ENCODE data around the gene ATP9A. TPM values are rescaled to one million over a fixed set of nuclear protein-coding genes. Genes with fewer than 3 reads are reported as not detected.

Gene ATP9A
- total RNA-seq, 4 donors from 2014 or later, result 14.8 to 23.7 (median 18.7) TPM

DNA sequence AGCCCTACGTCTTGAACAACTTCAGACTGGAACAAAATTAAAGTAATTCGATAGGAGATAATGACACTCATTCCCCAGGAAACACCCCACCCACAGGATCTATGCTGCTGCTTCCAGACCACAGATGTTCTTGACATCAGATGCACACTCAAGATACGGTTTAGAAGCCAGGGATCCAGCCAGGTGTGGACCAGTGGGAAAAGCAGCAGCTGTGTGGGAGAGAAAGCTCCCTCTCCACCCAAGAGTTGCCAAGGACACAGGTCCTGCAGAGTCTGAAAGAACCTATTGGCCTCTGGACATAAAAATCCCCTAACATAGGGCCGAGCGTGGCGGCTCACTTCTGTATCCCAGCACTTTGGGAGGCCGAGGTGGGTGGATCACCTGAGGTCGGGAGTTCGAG is 133.9 kb downstream of the ATP9A start:
- Histone ChIP-seq H3K4me1 (peaks cover 23% of the 10 kb centered on the region), H3K4me3 (no peak overlapping the region), H3K27me3 (no peaks in the 10 kb centered on the region), H3K36me3 (peaks cover 10% of the 10 kb centered on the region), H3K9me3 (no peaks in the 10 kb centered on the region), H3K27ac (no peak overlapping the region)
- TF ChIP-seq POLR2A (IDR thresholded peaks at IDR 0.05), result no peak
- TF ChIP-seq POLR2AphosphoS5 (IDR thresholded peaks at IDR 0.05), result no peak
- TF ChIP-seq, protein P1, sequence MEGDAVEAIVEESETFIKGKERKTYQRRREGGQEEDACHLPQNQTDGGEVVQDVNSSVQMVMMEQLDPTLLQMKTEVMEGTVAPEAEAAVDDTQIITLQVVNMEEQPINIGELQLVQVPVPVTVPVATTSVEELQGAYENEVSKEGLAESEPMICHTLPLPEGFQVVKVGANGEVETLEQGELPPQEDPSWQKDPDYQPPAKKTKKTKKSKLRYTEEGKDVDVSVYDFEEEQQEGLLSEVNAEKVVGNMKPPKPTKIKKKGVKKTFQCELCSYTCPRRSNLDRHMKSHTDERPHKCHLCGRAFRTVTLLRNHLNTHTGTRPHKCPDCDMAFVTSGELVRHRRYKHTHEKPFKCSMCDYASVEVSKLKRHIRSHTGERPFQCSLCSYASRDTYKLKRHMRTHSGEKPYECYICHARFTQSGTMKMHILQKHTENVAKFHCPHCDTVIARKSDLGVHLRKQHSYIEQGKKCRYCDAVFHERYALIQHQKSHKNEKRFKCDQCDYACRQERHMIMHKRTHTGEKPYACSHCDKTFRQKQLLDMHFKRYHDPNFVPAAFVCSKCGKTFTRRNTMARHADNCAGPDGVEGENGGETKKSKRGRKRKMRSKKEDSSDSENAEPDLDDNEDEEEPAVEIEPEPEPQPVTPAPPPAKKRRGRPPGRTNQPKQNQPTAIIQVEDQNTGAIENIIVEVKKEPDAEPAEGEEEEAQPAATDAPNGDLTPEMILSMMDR (IDR thresholded peaks at IDR 0.05), result no peak
- no peak for TF ChIP-seq EP300 (IDR thresholded peaks at IDR 0.05)
- WGBS, result 85% methylated on average over 9 of the region's 9 CpGs
- DNase-seq (ENCODE audit: low spot score in 2 of 2), result no peak

DNA sequence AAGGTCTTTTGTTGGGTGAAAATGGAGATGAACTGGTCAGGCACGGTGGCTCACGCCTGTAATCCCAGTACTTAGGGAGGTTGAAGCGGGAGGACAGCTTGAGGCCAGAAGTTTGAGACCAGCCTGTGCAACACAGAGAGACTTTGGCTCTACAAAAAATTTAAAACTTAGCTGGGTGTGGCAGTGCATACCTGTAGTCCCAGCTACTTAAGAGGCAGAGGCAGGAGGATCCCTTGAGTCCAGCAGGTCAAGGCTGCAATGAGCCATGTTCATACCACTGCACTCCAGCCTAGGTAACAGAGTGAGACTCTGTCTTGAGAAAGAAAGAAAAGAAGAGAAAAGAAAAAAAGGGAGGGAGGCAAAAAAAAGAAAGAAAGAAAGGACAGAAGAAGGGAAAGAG is 134.8 kb downstream of the ATP9A start:
- WGBS, result 96% methylated on average over 3 of the region's 3 CpGs
- DNase-seq (ENCODE audit: low spot score in 2 of 2), result no peak
- peaks cover 23% of the 10 kb centered on the region for H3K4me1 ChIP-seq
- no peaks in the 10 kb centered on the region for H3K27me3 ChIP-seq
- TF ChIP-seq POLR2AphosphoS5 (IDR thresholded peaks at IDR 0.05) (no peak), POLR2A (IDR thresholded peaks at IDR 0.05) (no peak), EP300 (IDR thresholded peaks at IDR 0.05) (no peak)
- TF ChIP-seq, protein P1 (IDR thresholded peaks at IDR 0.05), result no peak
- peaks cover 10% of the 10 kb centered on the region for H3K36me3 ChIP-seq
- H3K27ac ChIP-seq, result no peak overlapping the region
- H3K9me3 ChIP-seq, result no peaks in the 10 kb centered on the region
- no peak overlapping the region for H3K4me3 ChIP-seq

DNA sequence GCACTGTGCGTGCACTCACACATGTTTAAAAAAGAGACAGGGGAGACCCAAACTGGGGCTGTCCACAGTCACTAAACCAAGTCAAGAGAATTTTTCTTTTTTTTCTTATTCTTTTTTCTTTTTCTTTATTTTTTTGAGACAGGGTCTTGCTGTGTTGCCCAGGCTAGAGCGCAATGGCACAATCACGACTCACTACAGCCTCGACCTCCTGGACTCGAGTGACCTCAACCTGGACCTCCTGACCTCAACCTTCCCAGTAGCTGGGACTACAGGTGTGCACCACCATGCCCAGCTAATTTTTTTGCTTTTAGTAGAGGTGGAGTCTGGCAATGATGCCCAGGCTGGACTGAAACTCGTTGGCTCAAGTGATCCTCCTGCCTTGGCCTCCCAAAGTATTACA is 136.2 kb downstream of the ATP9A start:
- H3K27ac ChIP-seq, result peak overlapping the region; percentile 80
- H3K9me3 ChIP-seq, result no peaks in the 10 kb centered on the region
- H3K36me3 ChIP-seq, result peaks cover 10% of the 10 kb centered on the region
- peaks cover 23% of the 10 kb centered on the region for H3K4me1 ChIP-seq
- H3K27me3 ChIP-seq, result no peaks in the 10 kb centered on the region
- DNase-seq (ENCODE audit: low spot score in 2 of 2), result no peak
- TF ChIP-seq POLR2A (IDR thresholded peaks at IDR 0.05) (no peak), EP300 (IDR thresholded peaks at IDR 0.05) (no peak)
- TF ChIP-seq, protein P1 (IDR thresholded peaks at IDR 0.05), result no peak
- 93% methylated on average over 6 of the region's 6 CpGs for WGBS
- H3K4me3 ChIP-seq, result no peak overlapping the region

DNA sequence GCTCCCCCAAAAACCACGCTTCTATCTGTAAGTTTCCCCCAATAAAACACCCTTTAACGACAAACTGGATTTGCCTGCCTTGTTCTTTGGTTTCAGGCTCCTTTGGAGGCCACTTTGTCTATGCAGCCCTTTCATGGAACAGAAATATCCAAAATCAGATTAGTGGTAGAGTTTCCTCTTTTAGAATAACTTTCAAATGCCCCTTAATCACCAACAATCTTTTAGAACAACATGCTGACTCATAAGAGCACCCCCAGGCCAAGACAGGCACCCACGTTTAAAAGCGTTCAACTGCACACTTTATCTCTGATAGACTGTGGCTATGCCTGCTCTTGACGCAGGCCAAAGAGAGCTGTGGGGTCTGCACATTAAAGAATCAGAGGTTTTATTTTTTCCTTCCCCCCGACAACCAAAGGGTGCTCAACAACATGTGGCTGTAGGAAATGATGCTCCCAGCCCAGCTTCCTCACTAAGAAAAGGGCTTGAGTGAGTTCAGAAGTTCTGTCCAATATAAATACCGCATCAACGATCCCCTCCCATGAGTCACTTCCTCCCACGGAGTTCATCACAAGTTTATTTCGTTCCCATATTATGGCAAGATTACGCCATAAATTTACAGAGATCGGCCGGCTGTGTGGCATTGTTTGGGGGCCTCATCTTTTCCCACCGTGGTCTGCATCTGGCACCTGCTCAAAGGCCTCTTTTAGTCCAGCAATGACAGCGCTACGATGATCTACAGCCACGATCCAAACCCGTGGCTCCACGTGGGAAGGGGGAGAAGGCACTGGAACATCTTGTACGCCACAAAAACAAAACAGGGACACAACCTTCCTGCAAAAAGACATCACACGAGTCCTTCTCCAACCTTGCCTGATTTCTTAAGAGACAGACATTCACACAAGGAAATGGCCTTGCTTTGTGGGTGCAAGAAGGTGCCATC is 136.9 kb downstream of the ATP9A start:
- Histone ChIP-seq H3K4me1 (peaks cover 23% of the 10 kb centered on the region), H3K27ac (peak overlapping the region; percentile 80), H3K27me3 (no peaks in the 10 kb centered on the region), H3K4me3 (no peak overlapping the region), H3K36me3 (peaks cover 3% of the 10 kb centered on the region), H3K9me3 (no peaks in the 10 kb centered on the region)
- WGBS, result 42% methylated on average over 21 of the region's 21 CpGs
- TF ChIP-seq EP300 (IDR thresholded peaks at IDR 0.05), result peak; percentile 42
- no peak for TF ChIP-seq POLR2A (IDR thresholded peaks at IDR 0.05)
- peak in 2 of 3 donors; percentile 59 to 93 for TF ChIP-seq POLR2AphosphoS5 (IDR thresholded peaks at IDR 0.05)
- DNase-seq (ENCODE audit: low spot score in 2 of 2), result peak in 1 of 2 donors; percentile 86

DNA sequence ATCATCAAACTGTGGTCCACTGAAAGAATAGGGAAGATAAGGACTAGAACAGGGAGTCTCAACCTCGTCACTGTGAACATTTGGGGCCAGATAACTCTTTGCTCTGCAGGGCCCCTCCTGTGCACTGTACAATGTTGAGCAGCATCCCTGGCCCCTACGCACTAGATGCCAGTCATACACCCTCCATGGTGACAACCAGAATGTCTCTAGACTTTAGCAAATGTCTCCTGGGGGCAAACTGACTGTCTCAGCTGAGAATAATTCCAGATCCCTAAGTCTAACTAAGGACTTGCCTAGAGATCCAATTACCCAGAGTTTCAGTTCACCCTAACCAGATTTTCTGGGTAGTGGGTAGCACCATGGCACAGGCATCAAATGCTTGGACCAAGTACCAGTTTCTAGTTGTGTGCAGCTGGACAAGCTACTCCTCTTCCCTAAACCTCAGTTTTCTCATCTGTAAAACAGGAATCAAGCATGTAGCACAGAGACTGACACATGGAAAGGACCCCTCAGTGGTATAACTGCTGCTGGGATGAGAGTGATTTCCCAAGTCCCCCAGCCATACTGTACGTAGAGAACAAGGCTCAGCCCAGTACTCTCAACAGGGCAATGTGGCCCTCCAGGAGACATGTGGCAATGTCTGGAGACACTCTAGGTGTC is 138.7 kb downstream of the ATP9A start:
- no peak for DNase-seq (ENCODE audit: low spot score in 2 of 2)
- Histone ChIP-seq H3K9me3 (no peaks in the 10 kb centered on the region), H3K27ac (no peak overlapping the region), H3K4me3 (no peak overlapping the region), H3K4me1 (peaks cover 23% of the 10 kb centered on the region), H3K36me3 (no peaks in the 10 kb centered on the region), H3K27me3 (no peaks in the 10 kb centered on the region)
- WGBS, result 91% methylated on average over 2 of the region's 3 CpGs
- TF ChIP-seq POLR2AphosphoS5 (IDR thresholded peaks at IDR 0.05) (no peak), EP300 (IDR thresholded peaks at IDR 0.05) (no peak), POLR2A (IDR thresholded peaks at IDR 0.05) (no peak)
- TF ChIP-seq, protein P1 (IDR thresholded peaks at IDR 0.05), result no peak
